HL-60 (cell line): ENCODE data around the gene BMP6.

Experiments used
- DNase-seq, 2 experiments: peaks; one replicate each; pipeline ENCODE4 v3.0.0-alpha.2; 2010 to 2020; ENCODE audit warnings: low read depth in 1 of 2, low spot score in 1 of 2
- H3K27ac ChIP-seq: fragments of 250-450 bp; sonication (Bioruptor Pico); replicated peaks from 2 replicates; pipeline ENCODE4 v1.5.1; 2020; ENCODE audit warnings: mild to moderate bottlenecking, moderate library complexity
- H3K27me3 ChIP-seq: fragments of 250-450 bp; sonication (Bioruptor Pico); 2 replicates; pipeline ENCODE4 v1.5.1; 2021; ENCODE audit warnings: mild to moderate bottlenecking, moderate library complexity; ENCODE audit not compliant: insufficient read depth, poor library complexity, severe bottlenecking
- H3K4me3 ChIP-seq: replicated peaks from 2 replicates; pipeline ENCODE4 v1.5.1; 2011; ENCODE audit warnings: mild to moderate bottlenecking, control low read depth, low read length; ENCODE audit not compliant: insufficient read depth
- GABPA ChIP-seq: IDR thresholded peaks from 2 replicates; pipeline ENCODE4 v1.6.1; 2012; ENCODE audit warnings: low read depth
- POLR2AphosphoS5 ChIP-seq: IDR thresholded peaks from 2 replicates; pipeline ENCODE4 v1.6.1; 2012; ENCODE audit warnings: low read depth
- SPI1 ChIP-seq: IDR thresholded peaks from 2 replicates; pipeline ENCODE4 v1.6.1; 2012; ENCODE audit warnings: low read depth, mild to moderate bottlenecking, borderline replicate concordance
- TF ChIP-seq, protein P1 (sequence below): IDR thresholded peaks from 2 replicates; pipeline ENCODE4 v1.6.1; 2012; ENCODE audit warnings: low read depth; ENCODE audit not compliant: insufficient replicate concordance
- TF ChIP-seq, protein P2 (sequence below): IDR thresholded peaks from one replicate; pipeline ENCODE4 v1.5.1; 2011; ENCODE audit warnings: low read length, control low read depth, inconsistent platforms; ENCODE audit not compliant: insufficient read depth

Gene BMP6

DNA sequence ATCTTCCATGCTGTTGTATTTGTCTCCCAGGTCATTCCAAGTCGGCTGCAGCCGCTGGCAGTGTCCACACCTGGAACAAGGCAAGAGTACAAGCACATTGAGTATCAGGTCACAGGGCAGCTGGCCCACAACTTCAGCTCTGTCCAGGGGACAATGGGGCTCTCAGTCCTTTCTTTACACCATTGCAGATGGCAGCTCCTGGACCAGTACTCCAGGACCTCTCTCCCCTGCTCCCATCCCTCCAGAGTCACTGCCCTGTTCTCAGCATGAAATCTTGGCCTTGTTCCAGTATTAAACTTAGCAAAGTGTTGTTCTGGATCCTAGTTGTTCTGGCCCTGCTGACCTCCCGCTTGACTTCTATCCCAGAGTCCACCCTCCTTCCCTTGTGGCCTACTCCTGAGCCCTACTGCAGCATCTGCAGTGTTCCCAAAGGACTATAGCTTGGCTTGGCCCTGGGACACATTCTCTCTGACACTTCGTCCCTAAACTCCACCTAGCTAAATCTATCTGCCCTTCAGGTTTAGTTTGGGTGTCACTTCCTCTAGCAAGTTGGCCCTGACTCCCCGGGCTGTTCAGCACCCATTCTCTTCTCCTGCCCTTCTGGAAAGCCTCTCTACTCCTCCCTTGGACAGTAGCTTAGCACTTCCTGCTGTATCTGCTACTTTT is 178.9 kb downstream of the BMP6 start:
- Histone ChIP-seq H3K27ac (no peak overlapping the region), H3K27me3 (no peaks in the 10 kb centered on the region), H3K4me3 (no peak overlapping the region)
- DNase-seq: no peak
- TF ChIP-seq, protein P1, sequence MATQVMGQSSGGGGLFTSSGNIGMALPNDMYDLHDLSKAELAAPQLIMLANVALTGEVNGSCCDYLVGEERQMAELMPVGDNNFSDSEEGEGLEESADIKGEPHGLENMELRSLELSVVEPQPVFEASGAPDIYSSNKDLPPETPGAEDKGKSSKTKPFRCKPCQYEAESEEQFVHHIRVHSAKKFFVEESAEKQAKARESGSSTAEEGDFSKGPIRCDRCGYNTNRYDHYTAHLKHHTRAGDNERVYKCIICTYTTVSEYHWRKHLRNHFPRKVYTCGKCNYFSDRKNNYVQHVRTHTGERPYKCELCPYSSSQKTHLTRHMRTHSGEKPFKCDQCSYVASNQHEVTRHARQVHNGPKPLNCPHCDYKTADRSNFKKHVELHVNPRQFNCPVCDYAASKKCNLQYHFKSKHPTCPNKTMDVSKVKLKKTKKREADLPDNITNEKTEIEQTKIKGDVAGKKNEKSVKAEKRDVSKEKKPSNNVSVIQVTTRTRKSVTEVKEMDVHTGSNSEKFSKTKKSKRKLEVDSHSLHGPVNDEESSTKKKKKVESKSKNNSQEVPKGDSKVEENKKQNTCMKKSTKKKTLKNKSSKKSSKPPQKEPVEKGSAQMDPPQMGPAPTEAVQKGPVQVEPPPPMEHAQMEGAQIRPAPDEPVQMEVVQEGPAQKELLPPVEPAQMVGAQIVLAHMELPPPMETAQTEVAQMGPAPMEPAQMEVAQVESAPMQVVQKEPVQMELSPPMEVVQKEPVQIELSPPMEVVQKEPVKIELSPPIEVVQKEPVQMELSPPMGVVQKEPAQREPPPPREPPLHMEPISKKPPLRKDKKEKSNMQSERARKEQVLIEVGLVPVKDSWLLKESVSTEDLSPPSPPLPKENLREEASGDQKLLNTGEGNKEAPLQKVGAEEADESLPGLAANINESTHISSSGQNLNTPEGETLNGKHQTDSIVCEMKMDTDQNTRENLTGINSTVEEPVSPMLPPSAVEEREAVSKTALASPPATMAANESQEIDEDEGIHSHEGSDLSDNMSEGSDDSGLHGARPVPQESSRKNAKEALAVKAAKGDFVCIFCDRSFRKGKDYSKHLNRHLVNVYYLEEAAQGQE: no peak

GRCh38 chr6:7905416-7905815 is 179.5 kb downstream of the BMP6 start:
- DNase-seq: no peak
- TF ChIP-seq, protein P1: no peak
- no peak for TF ChIP-seq GABPA
- TF ChIP-seq SPI1: no peak
- TF ChIP-seq, protein P2, sequence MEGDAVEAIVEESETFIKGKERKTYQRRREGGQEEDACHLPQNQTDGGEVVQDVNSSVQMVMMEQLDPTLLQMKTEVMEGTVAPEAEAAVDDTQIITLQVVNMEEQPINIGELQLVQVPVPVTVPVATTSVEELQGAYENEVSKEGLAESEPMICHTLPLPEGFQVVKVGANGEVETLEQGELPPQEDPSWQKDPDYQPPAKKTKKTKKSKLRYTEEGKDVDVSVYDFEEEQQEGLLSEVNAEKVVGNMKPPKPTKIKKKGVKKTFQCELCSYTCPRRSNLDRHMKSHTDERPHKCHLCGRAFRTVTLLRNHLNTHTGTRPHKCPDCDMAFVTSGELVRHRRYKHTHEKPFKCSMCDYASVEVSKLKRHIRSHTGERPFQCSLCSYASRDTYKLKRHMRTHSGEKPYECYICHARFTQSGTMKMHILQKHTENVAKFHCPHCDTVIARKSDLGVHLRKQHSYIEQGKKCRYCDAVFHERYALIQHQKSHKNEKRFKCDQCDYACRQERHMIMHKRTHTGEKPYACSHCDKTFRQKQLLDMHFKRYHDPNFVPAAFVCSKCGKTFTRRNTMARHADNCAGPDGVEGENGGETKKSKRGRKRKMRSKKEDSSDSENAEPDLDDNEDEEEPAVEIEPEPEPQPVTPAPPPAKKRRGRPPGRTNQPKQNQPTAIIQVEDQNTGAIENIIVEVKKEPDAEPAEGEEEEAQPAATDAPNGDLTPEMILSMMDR: no peak
- TF ChIP-seq POLR2AphosphoS5: no peak
- Histone ChIP-seq H3K4me3 (no peak overlapping the region), H3K27ac (no peak overlapping the region), H3K27me3 (no peaks in the 10 kb centered on the region)

DNA sequence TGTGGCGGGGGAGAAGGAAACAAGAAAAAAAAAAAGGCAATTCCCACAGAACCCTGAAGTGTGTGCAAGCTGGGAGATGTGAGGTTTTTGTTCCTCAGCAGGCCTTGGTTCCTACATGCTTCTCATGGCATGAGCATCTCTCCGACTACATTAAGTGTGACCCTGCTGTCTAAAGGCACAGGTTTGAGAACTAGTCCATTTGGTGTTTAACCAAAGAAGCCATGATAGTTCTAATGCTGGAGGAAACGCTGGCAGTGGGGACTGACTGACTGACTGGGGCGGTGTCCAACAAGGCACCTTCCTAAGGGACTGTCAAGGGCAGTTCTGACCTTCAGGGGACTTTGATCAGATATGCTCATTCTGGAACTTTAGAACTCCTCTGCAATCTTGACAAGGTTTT is 180.8 kb downstream of the BMP6 start:
- H3K27me3 ChIP-seq: no peaks in the 10 kb centered on the region
- no peak for DNase-seq
- no peak overlapping the region for H3K4me3 ChIP-seq
- H3K27ac ChIP-seq: no peak overlapping the region
- TF ChIP-seq, protein P2: no peak
- TF ChIP-seq SPI1 (no peak), POLR2AphosphoS5 (no peak), GABPA (no peak)
- TF ChIP-seq, protein P1: no peak
